K562 (cell line): Measurements from ENCODE around the gene BMI1. TPM values are rescaled to one million over a fixed set of nuclear protein-coding genes. Genes with fewer than 3 reads are reported as not detected.

Experiments
- ATF1 ChIP-seq, 2 experiments: fragments of 450-650 bp in 1 of 2; IDR thresholded peaks; 2 replicates each; pipeline ENCODE4 v1.6.1; 2016; ENCODE audit warnings: missing compliant biosample characterization in 1 of 2, missing genetic modification characterization in 1 of 2
- EHMT2 ChIP-seq: fragments of 450-650 bp; IDR thresholded peaks from 2 replicates; pipeline ENCODE4 v1.6.1; 2018; ENCODE audit warnings: antibody characterized with exemption
- ETV6 ChIP-seq, 3 experiments: fragments of 150-350 bp in 1 of 3; sonication (generic) in 1 of 3; formaldehyde crosslinking in 1 of 3; IDR thresholded peaks; 2 replicates each; pipeline versions ENCODE4 v1.6.1 to v1.8.0; 2014 to 2022; ENCODE audit warnings: borderline replicate concordance in 2 of 3, low read depth in 2 of 3, antibody characterized with exemption in 1 of 3, low read length in 1 of 3, mild to moderate bottlenecking in 1 of 3, missing genetic modification reagents in 1 of 3
- FIP1L1 ChIP-seq: fragments of 200-400 bp; formaldehyde crosslinking; IDR thresholded peaks from 2 replicates; pipeline ENCODE4 v1.6.1; 2018; ENCODE audit warnings: mild to moderate bottlenecking, low read depth, low read length; ENCODE audit not compliant: poor library complexity, severe bottlenecking
- FOXA1 ChIP-seq: fragments of 450-650 bp; IDR thresholded peaks from 2 replicates; pipeline ENCODE4 v1.6.1; 2016; ENCODE audit warnings: mild to moderate bottlenecking, borderline replicate concordance
- FOXJ3 ChIP-seq: sonication (generic); formaldehyde crosslinking; IDR thresholded peaks from 2 replicates; pipeline ENCODE4 v1.4.0; 2020; ENCODE audit warnings: mild to moderate bottlenecking, missing genetic modification reagents
- GABPA ChIP-seq: fragments of 200-800 bp; sonication (Bioruptor generic); conservative IDR thresholded peaks from 2 replicates; pipeline ENCODE4 v1.6.1; 2016; ENCODE audit warnings: low read depth, missing genetic modification characterization, missing compliant biosample characterization
- HDAC3 ChIP-seq: fragments of 450-650 bp; IDR thresholded peaks from 2 replicates; pipeline ENCODE4 v1.6.1; 2018; ENCODE audit warnings: borderline replicate concordance, mild to moderate bottlenecking, moderate library complexity; ENCODE audit not compliant: partially characterized antibody
- HNRNPLL ChIP-seq: fragments of 200-400 bp; formaldehyde crosslinking; IDR thresholded peaks from 2 replicates; pipeline ENCODE4 v1.6.1; 2017; ENCODE audit warnings: low read length, low read depth, mild to moderate bottlenecking; ENCODE audit not compliant: poor library complexity, severe bottlenecking
- ILK ChIP-seq: fragments of 450-650 bp; IDR thresholded peaks from 2 replicates; pipeline ENCODE4 v1.6.1; 2016; ENCODE audit warnings: missing genetic modification characterization, low read depth, mild to moderate bottlenecking, missing compliant biosample characterization, moderate library complexity, borderline replicate concordance
- KDM5B ChIP-seq: fragments of 200-600 bp; sonication (generic); IDR thresholded peaks from 2 replicates; pipeline ENCODE4 v1.6.1; 2012; ENCODE audit warnings: low read depth, mild to moderate bottlenecking, moderate library complexity, low read length, control low read depth, inconsistent platforms; ENCODE audit not compliant: insufficient replicate concordance
- ZBED1 ChIP-seq: IDR thresholded peaks from 2 replicates; pipeline ENCODE4 v1.6.1; 2014
- ZNF212 ChIP-seq: fragments of 450-650 bp; formaldehyde crosslinking; IDR thresholded peaks from 2 replicates; pipeline ENCODE4 v1.4.0; 2020; ENCODE audit warnings: mild to moderate bottlenecking
- ZNF408 ChIP-seq: fragments of 250-450 bp; sonication (Bioruptor Pico); IDR thresholded peaks from 2 replicates; pipeline ENCODE4 v1.4.0; 2020; ENCODE audit warnings: low read depth, mild to moderate bottlenecking, moderate library complexity
- ZNF583 ChIP-seq: fragments of 250-450 bp; sonication (Bioruptor Pico); IDR thresholded peaks from 2 replicates; pipeline ENCODE4 v1.4.0; 2020
- polyA plus RNA-seq, 8 experiments: library from polyadenylated mRNA; depleted of rRNA in 4 of 8; stranded (reverse) in 5 of 8; unstranded in 3 of 8; fragments of >200 nt; fragmentation: Nextera tagmentation in 2 of 8; fragmentation: Illumina TruSeq in 1 of 8; extraction: Ambion mirVana in 2 of 8; extraction: Trizol in 1 of 8; gene quantifications; 2 replicates each; pipeline versions ENCODE4 v1.2.1 to v1.2.3, GENCODE V29; 2011 to 2014; ENCODE audit warnings: inconsistent platforms in 1 of 8, missing spikeins in 1 of 8
- total RNA-seq, 7 experiments: library from RNA; depleted of rRNA in 6 of 7; stranded (reverse); fragments of >200 nt in 6 of 7; fragmentation: Illumina TruSeq in 2 of 7; extraction: Trizol in 2 of 7; gene quantifications; 2 replicates each; pipeline versions ENCODE4 v1.2.1 to v1.2.3, GENCODE V29; 2011 to 2021; ENCODE audit warnings: low replicate concordance in 1 of 7
- TF ChIP-seq, protein P1 (sequence below), 2 experiments: fragments of 450-650 bp in 1 of 2; IDR thresholded peaks; 2 replicates each; pipeline ENCODE4 v1.6.1; 2011 to 2017; ENCODE audit warnings: low read depth in 2 of 2, antibody characterized with exemption in 1 of 2, borderline replicate concordance in 1 of 2, low read length in 1 of 2, mild to moderate bottlenecking in 1 of 2, mixed read lengths in 1 of 2; ENCODE audit not compliant: control insufficient read depth in 1 of 2
- TF ChIP-seq, protein P2 (sequence below): fragments of 250-450 bp; sonication (Bioruptor Pico); IDR thresholded peaks from 2 replicates; pipeline ENCODE4 v1.8.0; 2022; ENCODE audit warnings: inconsistent platforms
- TF ChIP-seq, protein P3 (sequence below): sonication (generic); formaldehyde crosslinking; IDR thresholded peaks from 2 replicates; pipeline ENCODE4 v1.8.0; 2022; ENCODE audit warnings: missing genetic modification reagents, mild to moderate bottlenecking, moderate library complexity, borderline replicate concordance

The BMI1 gene
- total and polyA plus RNA-seq, 9 of the 15 experiments (the other 6 are each of a cell fraction or from before 2014, with no cell fraction given) = 21.4 to 103 (median 70.8) TPM

DNA sequence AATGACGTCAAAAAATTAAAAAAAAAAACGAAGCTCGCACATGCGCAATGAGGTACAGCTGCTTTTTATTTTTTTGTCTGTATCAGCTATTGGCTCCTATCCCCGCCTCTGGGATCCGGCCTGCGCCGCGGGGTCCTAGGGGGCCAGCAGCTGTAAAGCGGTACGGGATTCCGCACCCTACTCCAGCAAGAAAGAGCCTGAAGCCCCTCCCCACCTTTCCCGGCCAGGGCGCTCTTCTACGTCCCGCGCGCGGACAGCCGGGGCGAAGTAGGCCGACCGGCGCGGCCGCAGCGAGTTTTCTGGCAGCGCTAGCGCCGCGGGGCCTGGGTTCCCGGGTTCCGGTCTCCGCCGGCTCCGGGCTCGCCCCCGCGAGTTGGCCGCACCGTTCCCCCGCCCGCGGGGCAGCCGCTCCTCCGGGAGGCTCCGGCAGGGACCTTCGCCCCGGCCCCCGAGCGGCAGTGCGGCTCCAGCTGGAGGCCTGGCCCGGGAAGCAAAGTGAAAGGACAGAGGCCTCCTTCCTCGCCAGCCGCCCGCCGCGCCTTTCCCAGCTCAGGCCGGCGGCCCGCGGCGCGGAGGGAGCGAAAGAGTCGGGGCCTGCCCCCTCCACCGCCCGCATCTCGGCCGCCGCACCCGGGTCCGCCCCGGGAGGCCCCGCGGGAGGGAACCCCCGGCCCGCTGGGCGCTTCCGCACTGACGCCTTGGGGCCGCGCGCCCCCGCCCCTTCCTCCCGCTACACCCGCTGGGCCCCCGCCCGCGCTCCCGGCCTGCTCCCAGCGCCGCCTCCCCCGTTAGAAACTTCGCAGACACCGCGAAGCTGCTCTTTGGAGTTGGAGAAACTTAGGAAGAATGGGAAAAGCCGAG is 19.7 kb downstream of the BMI1 start (continued):
- TF ChIP-seq, protein P1, sequence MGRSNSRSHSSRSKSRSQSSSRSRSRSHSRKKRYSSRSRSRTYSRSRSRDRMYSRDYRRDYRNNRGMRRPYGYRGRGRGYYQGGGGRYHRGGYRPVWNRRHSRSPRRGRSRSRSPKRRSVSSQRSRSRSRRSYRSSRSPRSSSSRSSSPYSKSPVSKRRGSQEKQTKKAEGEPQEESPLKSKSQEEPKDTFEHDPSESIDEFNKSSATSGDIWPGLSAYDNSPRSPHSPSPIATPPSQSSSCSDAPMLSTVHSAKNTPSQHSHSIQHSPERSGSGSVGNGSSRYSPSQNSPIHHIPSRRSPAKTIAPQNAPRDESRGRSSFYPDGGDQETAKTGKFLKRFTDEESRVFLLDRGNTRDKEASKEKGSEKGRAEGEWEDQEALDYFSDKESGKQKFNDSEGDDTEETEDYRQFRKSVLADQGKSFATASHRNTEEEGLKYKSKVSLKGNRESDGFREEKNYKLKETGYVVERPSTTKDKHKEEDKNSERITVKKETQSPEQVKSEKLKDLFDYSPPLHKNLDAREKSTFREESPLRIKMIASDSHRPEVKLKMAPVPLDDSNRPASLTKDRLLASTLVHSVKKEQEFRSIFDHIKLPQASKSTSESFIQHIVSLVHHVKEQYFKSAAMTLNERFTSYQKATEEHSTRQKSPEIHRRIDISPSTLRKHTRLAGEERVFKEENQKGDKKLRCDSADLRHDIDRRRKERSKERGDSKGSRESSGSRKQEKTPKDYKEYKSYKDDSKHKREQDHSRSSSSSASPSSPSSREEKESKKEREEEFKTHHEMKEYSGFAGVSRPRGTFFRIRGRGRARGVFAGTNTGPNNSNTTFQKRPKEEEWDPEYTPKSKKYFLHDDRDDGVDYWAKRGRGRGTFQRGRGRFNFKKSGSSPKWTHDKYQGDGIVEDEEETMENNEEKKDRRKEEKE (IDR thresholded peaks at IDR 0.05; ENCODE audit: borderline replicate concordance in 1 of 2, control insufficient read depth in 1 of 2, low read depth in 2 of 2, low read length in 1 of 2) = no peak
- TF ChIP-seq EHMT2 = no peak
- TF ChIP-seq HNRNPLL = peak; percentile 67
- no peak for TF ChIP-seq FOXJ3
- TF ChIP-seq GABPA = peak; percentile 64
- no peak for TF ChIP-seq ZNF212 (CRISPR knock-in tag)
- TF ChIP-seq ZNF583 (CRISPR knock-in tag) = no peak
- TF ChIP-seq KDM5B = peak; percentile 65
- no peak for TF ChIP-seq ILK (tag)
- TF ChIP-seq ETV6 (IDR thresholded peaks at IDR 0.05; ENCODE audit: borderline replicate concordance in 1 of 2, low read depth in 2 of 2, low read length in 1 of 2) = 0 out of 4 replicates have a peak, but pooled peaks of 1 of the 2 experiments have one; percentile 19
- no peak for TF ChIP-seq ETV6 (CRISPR knock-in tag; IDR thresholded peaks at IDR 0.05; ENCODE audit: borderline replicate concordance)
- TF ChIP-seq ATF1 (CRISPR knock-in tag; IDR thresholded peaks at IDR 0.05) = no peak; the same call in 1 of the 2 replicates
- TF ChIP-seq ATF1 (tag; IDR thresholded peaks at IDR 0.05) = peak; percentile 87
- no peak for TF ChIP-seq HDAC3
- TF ChIP-seq ZBED1 = 0 out of 2 replicates have a peak, but pooled peaks have one; percentile 31
- TF ChIP-seq ZNF408 (CRISPR knock-in tag) = no peak
- TF ChIP-seq, protein P2, sequence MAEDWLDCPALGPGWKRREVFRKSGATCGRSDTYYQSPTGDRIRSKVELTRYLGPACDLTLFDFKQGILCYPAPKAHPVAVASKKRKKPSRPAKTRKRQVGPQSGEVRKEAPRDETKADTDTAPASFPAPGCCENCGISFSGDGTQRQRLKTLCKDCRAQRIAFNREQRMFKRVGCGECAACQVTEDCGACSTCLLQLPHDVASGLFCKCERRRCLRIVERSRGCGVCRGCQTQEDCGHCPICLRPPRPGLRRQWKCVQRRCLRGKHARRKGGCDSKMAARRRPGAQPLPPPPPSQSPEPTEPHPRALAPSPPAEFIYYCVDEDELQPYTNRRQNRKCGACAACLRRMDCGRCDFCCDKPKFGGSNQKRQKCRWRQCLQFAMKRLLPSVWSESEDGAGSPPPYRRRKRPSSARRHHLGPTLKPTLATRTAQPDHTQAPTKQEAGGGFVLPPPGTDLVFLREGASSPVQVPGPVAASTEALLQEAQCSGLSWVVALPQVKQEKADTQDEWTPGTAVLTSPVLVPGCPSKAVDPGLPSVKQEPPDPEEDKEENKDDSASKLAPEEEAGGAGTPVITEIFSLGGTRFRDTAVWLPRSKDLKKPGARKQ (CRISPR knock-in tag) = no peak
- TF ChIP-seq FOXA1 = no peak
- peak; percentile 20 for TF ChIP-seq FIP1L1
- TF ChIP-seq, protein P3, sequence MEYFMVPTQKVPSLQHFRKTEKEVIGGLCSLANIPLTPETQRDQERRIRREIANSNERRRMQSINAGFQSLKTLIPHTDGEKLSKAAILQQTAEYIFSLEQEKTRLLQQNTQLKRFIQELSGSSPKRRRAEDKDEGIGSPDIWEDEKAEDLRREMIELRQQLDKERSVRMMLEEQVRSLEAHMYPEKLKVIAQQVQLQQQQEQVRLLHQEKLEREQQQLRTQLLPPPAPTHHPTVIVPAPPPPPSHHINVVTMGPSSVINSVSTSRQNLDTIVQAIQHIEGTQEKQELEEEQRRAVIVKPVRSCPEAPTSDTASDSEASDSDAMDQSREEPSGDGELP = peak; percentile 83
